CD14-positive monocyte (primary cell): ENCODE results near the gene KCNN3. TPM values are rescaled to one million over a fixed set of nuclear protein-coding genes. Genes with fewer than 3 reads are reported as not detected.

Experiments
- DNase-seq, 3 donors: peaks; one replicate each; pipeline ENCODE4 v3.0.0-alpha.2; 2011 to 2022
- H2AFZ ChIP-seq: 2 replicates; pipeline ENCODE4 v1.6.0; 2012; ENCODE audit warnings: mild to moderate bottlenecking, low read depth, low read length, inconsistent platforms; ENCODE audit not compliant: insufficient read depth, poor library complexity, severe bottlenecking
- H3K27ac ChIP-seq, 2 donors: 1 replicate in 1 of 2; 2 replicates in 1 of 2; pipeline ENCODE4 v1.5.1; 2012 to 2013; ENCODE audit warnings: low read length in 2 of 2, control low read depth in 1 of 2, inconsistent platforms in 1 of 2, low read depth in 1 of 2, mild to moderate bottlenecking in 1 of 2
- H3K27me3 ChIP-seq, 2 donors: one replicate each; pipeline versions ENCODE4 v1.6.0 to v1.6.1; 2011 to 2013; ENCODE audit warnings: low read length in 2 of 2; ENCODE audit not compliant: control insufficient read depth in 2 of 2, insufficient read depth in 2 of 2
- H3K36me3 ChIP-seq, 2 donors: replicated peaks in 1 of 2; 1 replicate in 1 of 2; 2 replicates in 1 of 2; pipeline versions ENCODE4 v1.5.1 to v1.6.1; 2012 to 2013; ENCODE audit warnings: low read length in 2 of 2, control low read depth in 1 of 2, inconsistent platforms in 1 of 2, mild to moderate bottlenecking in 1 of 2; ENCODE audit not compliant: insufficient read depth in 2 of 2, control insufficient read depth in 1 of 2
- H3K4me1 ChIP-seq, 2 donors: 1 replicate in 1 of 2; 2 replicates in 1 of 2; pipeline versions ENCODE4 v1.5.1 to v1.6.1; 2012 to 2013; ENCODE audit warnings: low read length in 2 of 2, control low read depth in 1 of 2, inconsistent platforms in 1 of 2, mild to moderate bottlenecking in 1 of 2, moderate library complexity in 1 of 2; ENCODE audit not compliant: insufficient read depth in 2 of 2, control insufficient read depth in 1 of 2
- H3K4me2 ChIP-seq: replicated peaks from 2 replicates; pipeline ENCODE3; 2012; ENCODE audit warnings: low read length, moderate library complexity, mild to moderate bottlenecking; ENCODE audit not compliant: poor library complexity, severe bottlenecking; ENCODE audit errors: extremely low read depth
- H3K4me3 ChIP-seq, 3 experiments: fragments of 200-600 bp in 1 of 3; sonication (generic) in 1 of 3; replicated peaks in 1 of 3; 1 replicate in 2 of 3; 2 replicates in 1 of 3; pipeline ENCODE4 v1.5.1; 2011 to 2013; ENCODE audit warnings: low read length in 3 of 3, mild to moderate bottlenecking in 3 of 3, control low read depth in 2 of 3, low read depth in 2 of 3, inconsistent platforms in 1 of 3, moderate library complexity in 1 of 3
- H3K79me2 ChIP-seq: 2 replicates; pipeline ENCODE4 v1.6.0; 2012; ENCODE audit warnings: mild to moderate bottlenecking, control low read depth, inconsistent platforms, low read length, moderate library complexity; ENCODE audit not compliant: insufficient read depth
- H3K9ac ChIP-seq: 2 replicates; pipeline ENCODE4 v1.6.0; 2017; ENCODE audit warnings: low read length, mild to moderate bottlenecking; ENCODE audit not compliant: insufficient read depth, poor library complexity, severe bottlenecking
- H3K9me3 ChIP-seq, 2 donors: replicated peaks in 1 of 2; 1 replicate in 1 of 2; 2 replicates in 1 of 2; pipeline versions ENCODE4 v1.5.1 to v1.6.1; 2012 to 2013; ENCODE audit warnings: low read length in 2 of 2, control low read depth in 1 of 2; ENCODE audit not compliant: control insufficient read depth in 1 of 2, insufficient read depth in 1 of 2
- H4K20me1 ChIP-seq: 2 replicates; pipeline ENCODE4 v1.6.0; 2012; ENCODE audit warnings: mild to moderate bottlenecking, low read length, control low read depth, moderate library complexity; ENCODE audit not compliant: insufficient read depth
- H3K27ac Mint-ChIP-seq, 7 donors: one replicate each; pipeline ENCODE4 v1.8.0; 2020; ENCODE audit warnings: mild to moderate bottlenecking in 7 of 7, mixed read lengths in 7 of 7, moderate library complexity in 6 of 7, inconsistent platforms in 2 of 7
- H3K27me3 Mint-ChIP-seq, 3 donors: one replicate each; pipeline ENCODE4 v1.8.0; 2021 to 2022; ENCODE audit warnings: low read depth in 3 of 3, mild to moderate bottlenecking in 3 of 3, mixed read lengths in 3 of 3, moderate library complexity in 3 of 3, inconsistent platforms in 1 of 3
- H3K36me3 Mint-ChIP-seq, 2 donors: one replicate each; pipeline ENCODE4 v1.8.0; 2020; ENCODE audit warnings: mixed read lengths in 2 of 2, inconsistent platforms in 1 of 2, mild to moderate bottlenecking in 1 of 2
- H3K4me1 Mint-ChIP-seq: one replicate; pipeline ENCODE4 v1.8.0; 2020; ENCODE audit warnings: mild to moderate bottlenecking, mixed read lengths
- H3K4me3 Mint-ChIP-seq, 2 donors: one replicate each; pipeline ENCODE4 v1.8.0; 2020; ENCODE audit warnings: mild to moderate bottlenecking in 2 of 2, mixed read lengths in 2 of 2, moderate library complexity in 1 of 2
- H3K9me3 Mint-ChIP-seq, 7 donors: one replicate each; pipeline ENCODE4 v1.8.0; 2020 to 2022; ENCODE audit warnings: mixed read lengths in 7 of 7, mild to moderate bottlenecking in 6 of 7, moderate library complexity in 6 of 7, inconsistent platforms in 2 of 7
- CTCF ChIP-seq: fragments of 200-600 bp; IDR thresholded peaks from one replicate; pipeline ENCODE4 v1.8.0; 2022; ENCODE audit warnings: antibody characterized with exemption, mild to moderate bottlenecking
- WGBS: methylation state at CpG from one replicate; pipeline ENCODE4 v1.1.5; 2013; ENCODE audit warnings: missing lambda C conversion rate; ENCODE audit not compliant: insufficient coverage; 5-methylcytosine and 5-hydroxymethylcytosine counted together
- intact Hi-C, 2 donors: fragments of 100-400 bp; cut with micrococcal nuclease; formaldehyde crosslinking; loops; one replicate each; pipeline versions ENCODE4 v1.15.0 to v1.15.1; 2023
- polyA plus RNA-seq, 3 donors: library from polyadenylated mRNA; depleted of rRNA in 1 of 3; unstranded in 2 of 3; stranded (reverse) in 1 of 3; fragments of 300-500 nt in 2 of 3; fragments of >200 nt in 1 of 3; fragmentation: Illumina TruSeq in 2 of 3; gene quantifications; 1 replicate in 2 of 3; 2 replicates in 1 of 3; pipeline ENCODE4 v1.2.3, GENCODE V29; 2012 to 2021

KCNN3 gene
- polyA plus RNA-seq, 3 donors = not detected

GRCh38 chr1:154802336-154802969 is 67.6 kb downstream of the KCNN3 start:
- H3K79me2 ChIP-seq = no peaks in the 10 kb centered on the region
- H2AFZ ChIP-seq = no peak overlapping the region
- WGBS = no CpG with 5 or more reads among the region's 2 CpGs
- H3K4me1 ChIP-seq = no peaks in the 10 kb centered on the region
- H3K4me3 ChIP-seq = no peak overlapping the region
- no peak overlapping the region for H3K9ac ChIP-seq
- H4K20me1 ChIP-seq = no peaks in the 10 kb centered on the region
- H3K4me1 Mint-ChIP-seq = peaks cover 6% of the 10 kb centered on the region
- no peak overlapping the region for H3K27ac Mint-ChIP-seq
- TF ChIP-seq CTCF = no peak
- H3K27me3 Mint-ChIP-seq = peaks cover 8 to 17% (median 12%) of the 10 kb centered on the region in 3 donors
- H3K9me3 ChIP-seq = no peaks in the 10 kb centered on the region
- H3K27ac ChIP-seq = no peak overlapping the region
- no peak overlapping the region for H3K4me3 Mint-ChIP-seq
- H3K36me3 Mint-ChIP-seq = no peaks in the 10 kb centered on the region
- no peak overlapping the region for H3K4me2 ChIP-seq
- peaks cover 0 to 11% of the 10 kb centered on the region in 2 donors for H3K27me3 ChIP-seq
- H3K9me3 Mint-ChIP-seq = no peaks in the 10 kb centered on the region
- H3K36me3 ChIP-seq = no peaks in the 10 kb centered on the region
- no peak for DNase-seq
- intact Hi-C loops = no loop called here

DNA sequence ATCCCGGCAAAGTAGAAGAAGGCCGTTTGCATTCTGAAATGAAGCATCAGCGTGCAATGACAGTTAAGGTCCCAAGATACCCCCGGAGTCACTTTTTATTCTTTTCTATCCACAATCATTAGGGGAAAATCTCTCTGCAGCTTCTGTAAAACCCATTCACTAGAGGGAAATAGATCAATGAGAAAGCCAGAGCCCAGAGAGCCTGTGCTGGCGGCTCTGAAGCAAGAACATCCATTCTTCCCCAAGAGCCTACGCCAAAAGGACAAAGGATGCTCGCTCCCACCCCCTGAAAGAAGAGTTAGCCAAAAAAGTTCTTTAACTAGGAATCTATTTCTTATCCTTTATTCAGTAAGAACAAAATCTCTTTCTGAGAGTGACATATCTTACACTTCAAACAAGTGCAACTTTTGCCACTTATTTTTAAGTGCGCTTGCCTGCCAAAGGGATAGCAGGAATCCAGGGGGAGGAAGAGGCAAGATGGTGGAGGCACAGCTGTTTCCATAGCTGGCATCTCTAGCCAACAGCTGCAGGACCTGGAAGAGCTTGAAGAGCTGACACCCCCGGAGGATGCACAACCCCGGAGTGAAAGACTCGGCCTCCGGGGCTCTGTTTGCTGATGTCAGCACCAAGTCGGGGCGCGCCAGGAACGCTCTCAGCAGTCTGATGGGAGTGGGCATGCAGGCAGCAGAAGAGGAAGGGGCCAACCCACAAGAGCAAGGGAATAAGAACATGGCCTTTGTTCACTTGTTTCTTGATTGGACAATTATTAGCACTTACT is 68.7 kb downstream of the KCNN3 start:
- Histone ChIP-seq H3K4me2 (no peak overlapping the region), H3K9ac (no peak overlapping the region), H3K79me2 (no peaks in the 10 kb centered on the region), H3K36me3 (no peaks in the 10 kb centered on the region), H3K4me3 (no peak overlapping the region), H2AFZ (no peak overlapping the region), H3K4me1 (no peaks in the 10 kb centered on the region), H4K20me1 (no peaks in the 10 kb centered on the region), H3K27ac (no peak overlapping the region), H3K9me3 (no peaks in the 10 kb centered on the region), H3K27me3 (peaks cover 0 to 3% of the 10 kb centered on the region in 2 donors)
- H3K9me3 Mint-ChIP-seq = no peaks in the 10 kb centered on the region
- intact Hi-C loops = no loop called here
- H3K27ac Mint-ChIP-seq = no peak overlapping the region
- no peak for TF ChIP-seq CTCF
- H3K4me3 Mint-ChIP-seq = no peak overlapping the region
- H3K36me3 Mint-ChIP-seq = no peaks in the 10 kb centered on the region
- H3K27me3 Mint-ChIP-seq = peaks cover 4 to 11% (median 8%) of the 10 kb centered on the region in 3 donors
- 95% methylated on average over 3 of the region's 16 CpGs for WGBS
- H3K4me1 Mint-ChIP-seq = no peaks in the 10 kb centered on the region
- DNase-seq = no peak
